ENCODE results near the gene P3H1.
"Not testable (repeated sequence)": the region's sequence is repeated elsewhere in the genome, so short reads cannot be mapped to it uniquely, and the experiment has no call there.

GRCh38 chr1:42714441-42714840 lies 52.4 kb downstream of the P3H1 start:
- TF ChIP-seq, protein P1, sequence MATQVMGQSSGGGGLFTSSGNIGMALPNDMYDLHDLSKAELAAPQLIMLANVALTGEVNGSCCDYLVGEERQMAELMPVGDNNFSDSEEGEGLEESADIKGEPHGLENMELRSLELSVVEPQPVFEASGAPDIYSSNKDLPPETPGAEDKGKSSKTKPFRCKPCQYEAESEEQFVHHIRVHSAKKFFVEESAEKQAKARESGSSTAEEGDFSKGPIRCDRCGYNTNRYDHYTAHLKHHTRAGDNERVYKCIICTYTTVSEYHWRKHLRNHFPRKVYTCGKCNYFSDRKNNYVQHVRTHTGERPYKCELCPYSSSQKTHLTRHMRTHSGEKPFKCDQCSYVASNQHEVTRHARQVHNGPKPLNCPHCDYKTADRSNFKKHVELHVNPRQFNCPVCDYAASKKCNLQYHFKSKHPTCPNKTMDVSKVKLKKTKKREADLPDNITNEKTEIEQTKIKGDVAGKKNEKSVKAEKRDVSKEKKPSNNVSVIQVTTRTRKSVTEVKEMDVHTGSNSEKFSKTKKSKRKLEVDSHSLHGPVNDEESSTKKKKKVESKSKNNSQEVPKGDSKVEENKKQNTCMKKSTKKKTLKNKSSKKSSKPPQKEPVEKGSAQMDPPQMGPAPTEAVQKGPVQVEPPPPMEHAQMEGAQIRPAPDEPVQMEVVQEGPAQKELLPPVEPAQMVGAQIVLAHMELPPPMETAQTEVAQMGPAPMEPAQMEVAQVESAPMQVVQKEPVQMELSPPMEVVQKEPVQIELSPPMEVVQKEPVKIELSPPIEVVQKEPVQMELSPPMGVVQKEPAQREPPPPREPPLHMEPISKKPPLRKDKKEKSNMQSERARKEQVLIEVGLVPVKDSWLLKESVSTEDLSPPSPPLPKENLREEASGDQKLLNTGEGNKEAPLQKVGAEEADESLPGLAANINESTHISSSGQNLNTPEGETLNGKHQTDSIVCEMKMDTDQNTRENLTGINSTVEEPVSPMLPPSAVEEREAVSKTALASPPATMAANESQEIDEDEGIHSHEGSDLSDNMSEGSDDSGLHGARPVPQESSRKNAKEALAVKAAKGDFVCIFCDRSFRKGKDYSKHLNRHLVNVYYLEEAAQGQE (IDR thresholded peaks at IDR 0.05; ENCODE audit: low read depth) = not testable (repeated sequence)
- not testable (repeated sequence) for TF ChIP-seq EGR1 (IDR thresholded peaks at IDR 0.05; ENCODE audit: low read depth); POLR2AphosphoS5 (IDR thresholded peaks at IDR 0.05; ENCODE audit: low read depth, low read length); CTCF (IDR thresholded peaks at IDR 0.05 in 2 of 3, conservative IDR thresholded peaks at IDR 0.05 in 1 of 3; ENCODE audit: borderline replicate concordance in 1 of 3, insufficient read depth in 1 of 3, low read depth in 2 of 3, low read length in 2 of 3); POLR2A (IDR thresholded peaks at IDR 0.05; ENCODE audit: borderline replicate concordance, extremely low read depth, insufficient read depth, insufficient read length); SRF (IDR thresholded peaks at IDR 0.05; ENCODE audit: low read depth); RAD21 (IDR thresholded peaks at IDR 0.05; ENCODE audit: low read depth); ZNF274 (IDR thresholded peaks at IDR 0.05; ENCODE audit: low read depth, low read length)
- TF ChIP-seq, protein P2, sequence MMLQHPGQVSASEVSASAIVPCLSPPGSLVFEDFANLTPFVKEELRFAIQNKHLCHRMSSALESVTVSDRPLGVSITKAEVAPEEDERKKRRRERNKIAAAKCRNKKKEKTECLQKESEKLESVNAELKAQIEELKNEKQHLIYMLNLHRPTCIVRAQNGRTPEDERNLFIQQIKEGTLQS (IDR thresholded peaks at IDR 0.05) = not testable (repeated sequence)

Measured in HCT116 (cell line).